DMS79 (cell line): ENCODE results near the gene DNAH1.

ENCODE experiments used
- DNase-seq: peaks from one replicate; lab custom pipeline; 2025; lab: John Stamatoyannopoulos, UW

DNAH1 gene

DNA sequence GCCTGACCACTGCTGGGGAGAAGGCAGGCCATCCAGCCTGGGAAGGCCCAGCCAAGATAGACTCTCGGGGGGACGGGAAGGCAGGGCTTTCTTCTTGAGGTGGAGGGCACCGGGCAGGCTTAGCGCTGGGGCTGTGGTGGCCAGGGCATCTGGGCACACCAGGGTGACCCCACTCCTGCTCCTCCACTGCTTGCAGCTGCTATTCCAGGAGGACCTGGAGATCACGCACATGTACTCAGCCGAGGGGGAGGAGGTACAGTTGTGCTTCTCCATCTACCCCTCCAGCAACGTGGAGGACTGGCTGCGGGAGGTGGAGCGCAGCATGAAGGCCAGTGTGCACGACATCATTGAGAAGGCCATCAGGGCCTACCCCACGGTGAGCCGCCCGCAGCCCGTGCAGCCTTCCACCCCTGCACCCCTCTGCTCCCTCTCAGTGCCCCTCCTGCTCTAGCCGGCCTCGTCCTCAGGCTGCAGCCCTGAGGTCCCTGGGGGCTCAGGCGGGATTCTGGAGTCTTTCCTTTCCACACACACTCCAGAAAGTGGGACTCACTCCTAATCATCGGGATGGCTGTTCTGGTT, 42.3 kb downstream of the DNAH1 start:
- no peak for DNase-seq

DNA sequence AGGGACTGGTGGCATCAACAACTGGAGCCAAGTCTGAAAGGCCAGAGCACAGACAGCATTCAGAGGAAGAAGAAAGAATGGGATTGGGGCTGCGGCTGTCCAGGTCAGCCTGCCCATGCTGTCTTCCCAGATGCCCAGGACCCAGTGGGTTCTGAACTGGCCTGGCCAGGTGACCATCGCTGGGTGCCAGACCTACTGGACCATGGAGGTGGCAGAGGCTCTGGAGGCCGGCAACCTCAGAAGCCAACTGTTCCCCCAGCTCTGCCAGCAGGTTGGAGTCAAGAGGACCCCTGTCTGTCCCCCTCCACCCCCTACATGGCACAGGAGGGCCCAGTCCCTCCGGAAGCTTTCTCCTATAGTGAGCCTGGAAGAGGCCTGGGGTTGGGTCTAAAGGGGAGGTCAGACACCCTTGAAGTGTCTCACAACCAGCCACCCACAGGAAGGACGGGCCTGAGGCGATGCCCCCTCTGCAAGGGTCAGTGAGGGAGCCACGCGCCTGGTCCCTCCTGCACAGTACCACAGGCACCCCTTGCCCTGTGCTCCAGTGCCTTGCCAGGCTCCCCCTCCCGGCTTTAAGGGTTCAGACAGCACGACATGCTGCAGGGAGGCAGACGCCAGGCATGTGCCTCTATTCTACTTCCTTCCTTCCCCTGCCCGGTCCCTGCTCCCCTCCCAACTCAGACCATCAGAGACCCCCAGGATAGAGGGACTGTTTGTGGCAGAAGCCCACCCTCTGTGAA, 43.2 kb downstream of the DNAH1 start:
- no peak for DNase-seq

DNA sequence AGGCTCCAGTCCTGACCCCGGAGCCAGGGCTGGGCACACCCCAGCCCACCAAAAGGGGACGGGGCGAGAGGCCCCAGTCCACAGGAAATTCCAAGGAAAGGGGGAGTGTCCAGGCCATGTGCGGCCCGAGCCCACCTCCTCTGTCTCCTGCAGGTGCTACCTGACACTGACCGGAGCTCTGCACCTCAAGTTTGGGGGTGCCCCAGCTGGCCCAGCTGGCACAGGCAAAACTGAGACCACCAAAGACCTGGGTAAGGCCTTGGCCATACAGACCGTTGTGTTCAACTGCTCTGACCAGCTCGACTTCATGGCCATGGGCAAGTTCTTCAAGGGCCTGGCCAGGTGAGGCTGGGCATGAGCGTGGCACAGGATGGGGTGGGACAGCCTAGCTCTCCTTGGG, 44.9 kb downstream of the DNAH1 start:
- no peak for DNase-seq

DNA sequence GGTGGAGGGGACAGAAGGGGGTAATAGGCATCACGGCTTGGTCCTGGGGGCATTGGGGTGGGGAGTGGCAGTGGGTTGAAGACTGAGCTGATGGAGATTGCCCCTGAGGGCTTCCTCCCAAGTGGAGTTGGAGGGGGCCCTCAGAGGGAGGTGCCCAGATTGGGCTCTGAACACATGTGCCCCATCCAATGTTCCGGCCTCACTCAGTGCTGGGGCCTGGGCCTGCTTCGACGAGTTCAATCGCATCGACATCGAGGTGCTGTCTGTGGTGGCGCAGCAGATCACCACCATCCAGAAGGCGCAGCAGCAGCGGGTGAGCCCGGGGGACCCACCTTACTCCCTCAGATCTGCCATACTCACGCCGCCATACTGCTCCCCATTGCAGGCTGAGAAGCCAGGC, 45.3 kb downstream of the DNAH1 start:
- DNase-seq = no peak

DNA sequence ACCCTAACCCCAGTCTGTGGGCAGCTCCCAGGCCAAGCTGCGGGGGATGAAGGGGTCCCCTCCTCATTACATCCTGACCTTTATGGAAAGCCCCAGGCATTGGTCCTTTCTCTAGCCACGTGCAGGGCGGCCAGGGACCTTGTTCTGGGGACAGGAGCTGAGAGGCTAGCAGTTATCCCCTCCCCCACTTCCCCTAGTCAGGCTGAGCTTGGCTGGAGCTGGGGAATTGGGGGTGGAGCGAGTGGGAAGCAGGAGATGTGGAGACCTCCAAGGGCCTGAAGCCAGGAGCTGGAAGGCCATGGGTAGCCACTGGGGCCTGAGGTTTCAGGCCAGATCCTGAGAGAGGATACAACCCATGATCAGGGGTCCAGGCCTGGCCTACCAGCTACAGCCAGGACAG, 45.8 kb downstream of the DNAH1 start:
- no peak for DNase-seq

DNA sequence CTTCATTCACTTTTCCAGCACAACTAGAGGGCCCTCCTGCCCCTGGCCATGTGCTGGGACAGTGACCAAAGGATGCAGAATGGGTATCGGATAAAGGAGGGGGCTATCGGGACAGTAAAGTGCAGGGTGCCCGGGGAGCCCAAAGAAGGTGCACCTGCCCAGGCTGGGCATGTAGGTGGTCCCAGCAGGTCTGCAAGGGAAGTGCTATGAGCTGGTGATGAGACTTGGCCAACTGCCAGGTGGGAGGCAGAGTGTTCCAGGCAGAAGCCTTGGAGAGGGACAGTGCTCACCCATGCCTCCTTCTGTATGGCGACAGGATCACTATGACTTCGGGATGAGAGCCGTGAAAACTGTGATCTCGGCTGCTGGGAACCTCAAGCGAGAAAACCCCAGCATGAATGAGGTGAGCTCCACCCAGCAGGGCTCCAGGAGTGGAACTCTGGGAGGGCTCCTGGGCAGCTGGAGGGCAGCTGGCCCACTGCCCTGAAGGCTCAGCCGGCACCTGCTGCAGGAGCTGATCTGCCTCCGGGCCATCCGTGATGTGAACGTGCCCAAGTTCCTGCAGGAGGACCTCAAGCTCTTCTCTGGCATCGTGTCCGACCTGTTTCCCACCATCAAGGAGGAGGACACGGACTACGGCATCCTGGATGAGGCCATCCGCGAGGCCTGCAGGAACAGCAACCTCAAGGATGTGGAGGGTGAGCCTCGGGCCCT, 48.4 kb downstream of the DNAH1 start:
- peak; percentile 22 for DNase-seq

DNA sequence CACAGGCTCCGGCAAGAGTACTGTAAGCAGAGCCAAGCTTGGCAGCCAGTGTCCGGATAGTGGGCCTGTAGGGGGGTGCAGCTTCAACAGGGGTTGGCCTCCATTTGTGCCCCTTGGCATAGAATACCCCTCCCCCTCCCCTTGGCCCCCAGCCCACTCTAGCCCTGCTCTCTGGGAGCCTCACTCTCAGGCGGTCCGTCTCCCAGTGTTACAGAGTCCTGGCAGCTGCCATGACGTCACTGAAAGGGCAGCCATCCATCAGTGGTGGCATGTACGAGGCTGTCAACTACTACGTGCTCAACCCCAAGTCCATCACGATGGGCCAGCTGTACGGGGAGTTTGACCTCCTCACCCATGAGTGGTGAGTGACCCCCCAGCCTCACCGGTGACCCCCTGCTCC, 50.4 kb downstream of the DNAH1 start:
- DNase-seq = no peak

DNA sequence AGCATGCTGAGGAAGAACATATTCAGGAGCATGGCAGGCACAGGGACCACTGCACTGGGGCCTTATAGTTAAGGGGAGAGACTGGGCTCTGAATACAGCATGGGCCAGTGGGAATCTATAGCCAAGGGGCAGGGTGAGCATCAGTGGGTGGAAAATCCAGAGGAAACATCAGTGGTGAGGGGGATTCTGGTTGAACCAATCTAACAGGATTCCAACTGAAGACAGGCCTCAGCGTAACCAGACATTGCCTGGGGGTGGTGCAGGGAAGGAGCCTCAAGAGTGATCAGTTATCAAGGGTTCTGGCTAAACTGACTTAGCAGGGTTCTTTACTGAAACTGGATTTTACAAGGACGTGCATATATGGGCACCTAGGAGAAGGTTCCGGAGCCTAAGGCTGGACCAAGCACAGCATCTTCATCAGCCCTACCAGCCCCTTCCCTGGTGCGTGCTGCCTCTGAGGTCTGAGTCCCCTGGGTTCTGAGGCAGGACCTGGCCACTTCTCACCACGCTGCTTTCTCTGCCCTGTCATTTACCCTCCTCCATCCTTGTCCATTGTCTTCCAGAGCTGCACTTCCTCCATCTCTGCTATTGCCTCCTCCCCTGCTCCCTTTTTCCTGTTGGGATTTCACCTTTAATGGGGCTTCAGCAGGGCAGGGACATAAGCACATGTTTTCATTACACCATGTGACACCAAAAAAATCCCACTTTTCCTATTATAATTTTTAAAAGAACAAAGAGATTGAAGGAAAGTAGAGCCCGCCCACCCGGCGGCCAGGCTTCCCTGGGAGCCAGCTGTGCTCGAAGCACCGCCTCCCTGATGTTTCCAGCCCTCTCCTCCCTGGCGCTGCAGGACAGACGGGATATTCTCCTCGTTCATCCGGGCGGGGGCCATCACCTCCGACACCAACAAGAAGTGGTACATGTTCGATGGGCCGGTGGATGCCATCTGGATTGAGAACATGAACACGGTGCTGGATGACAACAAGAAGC, 52.1 kb downstream of the DNAH1 start:
- DNase-seq = no peak

DNA sequence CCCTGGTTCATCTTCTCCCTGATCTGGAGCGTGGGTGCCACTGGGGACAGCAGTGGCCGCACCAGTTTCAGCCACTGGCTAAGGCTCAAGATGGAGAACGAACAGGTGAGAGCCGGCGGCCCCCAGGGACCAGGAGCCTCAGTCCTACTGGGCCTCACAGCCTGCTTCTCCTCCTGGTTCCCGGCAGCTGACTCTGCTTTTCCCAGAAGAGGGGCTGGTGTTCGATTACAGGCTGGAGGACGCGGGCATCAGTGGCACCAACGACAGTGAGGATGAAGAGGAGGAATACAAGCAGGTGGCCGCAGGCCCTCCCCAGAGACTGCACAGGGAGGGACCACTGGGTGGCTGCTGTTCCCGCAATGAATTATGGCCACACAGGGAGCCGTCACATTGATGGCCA, 54.4 kb downstream of the DNAH1 start:
- DNase-seq = no peak

DNA sequence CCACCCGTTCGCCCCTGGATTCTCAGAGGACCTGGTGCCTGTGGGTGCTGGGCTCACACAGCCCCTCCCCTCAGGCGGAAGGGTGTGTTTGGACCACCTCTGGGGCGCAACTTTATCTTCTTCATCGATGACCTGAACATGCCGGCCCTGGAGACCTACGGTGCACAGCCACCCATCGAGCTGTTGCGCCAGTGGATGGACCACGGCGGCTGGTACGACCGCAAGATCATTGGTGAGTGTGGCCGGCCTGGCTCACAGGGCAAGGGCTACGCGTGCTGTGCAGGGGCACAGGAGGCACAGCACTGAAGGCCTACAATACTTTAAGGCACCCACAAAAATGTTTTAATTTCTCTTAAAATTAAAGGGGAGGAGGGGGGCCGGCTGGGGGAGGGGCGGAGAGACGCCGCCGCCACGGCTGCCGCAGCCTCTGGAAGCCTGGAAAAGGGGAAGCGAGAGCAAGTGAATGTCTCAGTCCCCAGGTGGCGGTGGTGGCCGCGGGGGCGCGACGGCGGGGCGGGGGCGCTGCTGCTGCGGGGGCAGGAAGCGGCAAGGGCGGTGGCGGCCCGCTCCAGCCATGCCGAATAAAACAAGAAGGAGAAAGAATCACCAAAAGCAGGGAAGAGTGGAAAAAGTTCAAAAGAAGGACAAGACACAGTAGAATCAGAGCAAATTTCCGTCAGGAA, 56.8 kb downstream of the DNAH1 start:
- no peak for DNase-seq

DNA sequence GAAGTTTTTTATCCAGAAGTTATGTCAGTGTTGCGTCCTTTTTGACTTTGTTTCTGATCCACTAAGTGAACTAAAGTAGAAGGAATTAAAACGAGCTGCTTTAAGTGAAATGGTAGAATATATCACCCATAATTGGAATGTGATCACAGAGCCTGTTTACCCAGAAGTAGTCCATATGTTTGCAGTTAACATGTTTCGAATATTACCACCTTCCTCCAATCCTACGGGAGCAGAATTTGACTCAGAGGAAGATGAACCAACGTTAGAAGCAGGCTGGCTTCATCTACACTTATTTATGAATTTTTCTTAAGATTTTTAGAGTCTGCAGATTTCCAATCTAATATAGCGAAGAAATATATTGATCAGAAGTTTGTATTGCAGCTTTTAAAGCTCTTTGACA, 57.6 kb downstream of the DNAH1 start:
- DNase-seq = no peak

DNA sequence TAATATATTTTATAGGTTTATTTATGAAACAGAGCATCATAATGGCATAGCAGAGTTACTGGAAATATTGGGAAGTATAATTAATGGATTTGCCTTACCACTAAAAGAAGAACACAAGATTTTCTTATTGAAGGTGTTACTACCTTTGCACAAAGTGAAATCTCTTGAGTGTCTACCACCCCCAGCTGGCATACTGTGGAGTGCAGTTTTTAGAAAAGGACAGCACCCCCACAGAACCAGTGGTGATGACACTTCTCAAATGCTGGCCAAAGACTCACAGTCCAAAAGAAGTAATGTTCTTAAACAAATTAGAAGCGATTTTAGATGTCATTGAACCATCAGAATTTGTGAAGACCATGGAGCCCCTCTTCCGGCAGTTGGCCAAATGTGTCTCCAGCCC, 58.1 kb downstream of the DNAH1 start:
- no peak for DNase-seq

DNA sequence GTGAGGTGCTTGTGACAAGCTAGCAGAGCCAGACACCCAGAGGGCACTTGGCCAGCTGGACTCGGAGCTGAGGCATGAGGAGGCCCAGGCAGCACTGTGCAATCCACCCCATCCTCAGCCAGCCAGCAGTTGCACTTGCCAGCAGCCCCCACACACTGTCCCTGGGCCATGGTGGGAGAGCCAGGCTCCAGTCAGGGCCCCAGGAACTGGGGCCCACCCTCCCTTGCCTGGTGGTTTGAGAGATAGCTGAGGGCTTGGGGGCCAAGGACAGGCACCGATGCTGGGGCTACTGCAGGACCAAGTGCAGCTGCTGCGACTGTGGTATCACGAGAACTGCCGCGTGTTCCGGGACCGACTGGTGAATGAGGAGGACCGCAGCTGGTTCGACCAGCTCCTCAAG, 63.5 kb downstream of the DNAH1 start:
- no peak for DNase-seq

DNA sequence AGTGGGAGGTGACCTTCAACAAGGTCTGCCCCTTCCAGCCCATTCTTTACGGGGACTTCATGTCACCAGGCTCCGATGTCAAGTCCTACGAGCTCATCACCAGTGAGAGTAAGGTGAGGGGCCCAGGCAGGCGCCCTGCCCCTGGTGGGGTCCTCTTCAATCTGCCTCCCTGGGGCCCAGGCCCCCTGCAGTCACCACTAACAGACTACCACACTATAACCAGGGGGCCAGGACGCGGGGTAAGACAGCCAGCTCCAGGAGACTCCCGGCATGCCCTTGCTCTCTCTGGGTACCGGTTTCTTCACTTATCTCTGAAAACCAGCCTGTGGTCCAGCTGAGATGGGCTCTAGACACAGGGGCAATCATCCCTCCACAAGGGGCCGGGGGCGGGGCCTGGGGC, 63.9 kb downstream of the DNAH1 start:
- no peak for DNase-seq

DNA sequence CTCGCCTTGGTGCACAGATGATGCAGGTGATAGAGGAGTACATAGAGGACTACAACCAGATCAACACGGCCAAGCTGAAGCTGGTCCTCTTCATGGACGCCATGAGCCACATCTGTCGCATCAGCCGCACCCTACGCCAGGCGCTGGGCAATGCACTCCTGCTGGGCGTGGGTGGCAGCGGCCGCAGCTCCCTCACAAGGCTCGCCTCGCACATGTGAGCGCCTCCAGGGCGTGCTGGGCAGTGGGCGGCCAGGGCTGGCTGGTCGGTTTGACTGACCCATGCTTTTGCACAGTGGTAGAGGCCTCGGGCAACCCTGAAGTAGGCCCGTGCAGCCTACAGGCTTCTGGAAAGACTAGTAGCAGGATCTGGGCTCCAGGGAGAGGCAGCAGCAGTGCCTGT, 65.5 kb downstream of the DNAH1 start:
- no peak for DNase-seq

DNA sequence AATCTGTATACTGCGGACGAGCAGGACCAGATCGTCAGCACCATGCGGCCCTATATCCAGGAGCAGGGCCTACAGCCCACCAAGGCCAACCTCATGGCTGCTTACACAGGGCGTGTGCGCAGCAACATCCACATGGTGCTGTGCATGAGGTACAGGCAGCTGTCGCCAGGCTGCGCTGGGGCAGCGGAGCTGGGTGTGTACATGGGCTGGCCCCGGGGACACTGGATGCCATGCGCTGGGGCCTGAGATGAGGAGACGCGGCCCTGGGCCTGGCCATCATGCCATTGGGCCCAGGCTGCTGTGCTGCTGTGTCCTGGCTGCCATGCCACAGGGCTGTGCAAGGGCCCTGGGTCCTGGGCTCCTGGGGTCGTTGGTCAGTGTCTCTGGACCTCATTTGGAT, 67.3 kb downstream of the DNAH1 start:
- no peak for DNase-seq

DNA sequence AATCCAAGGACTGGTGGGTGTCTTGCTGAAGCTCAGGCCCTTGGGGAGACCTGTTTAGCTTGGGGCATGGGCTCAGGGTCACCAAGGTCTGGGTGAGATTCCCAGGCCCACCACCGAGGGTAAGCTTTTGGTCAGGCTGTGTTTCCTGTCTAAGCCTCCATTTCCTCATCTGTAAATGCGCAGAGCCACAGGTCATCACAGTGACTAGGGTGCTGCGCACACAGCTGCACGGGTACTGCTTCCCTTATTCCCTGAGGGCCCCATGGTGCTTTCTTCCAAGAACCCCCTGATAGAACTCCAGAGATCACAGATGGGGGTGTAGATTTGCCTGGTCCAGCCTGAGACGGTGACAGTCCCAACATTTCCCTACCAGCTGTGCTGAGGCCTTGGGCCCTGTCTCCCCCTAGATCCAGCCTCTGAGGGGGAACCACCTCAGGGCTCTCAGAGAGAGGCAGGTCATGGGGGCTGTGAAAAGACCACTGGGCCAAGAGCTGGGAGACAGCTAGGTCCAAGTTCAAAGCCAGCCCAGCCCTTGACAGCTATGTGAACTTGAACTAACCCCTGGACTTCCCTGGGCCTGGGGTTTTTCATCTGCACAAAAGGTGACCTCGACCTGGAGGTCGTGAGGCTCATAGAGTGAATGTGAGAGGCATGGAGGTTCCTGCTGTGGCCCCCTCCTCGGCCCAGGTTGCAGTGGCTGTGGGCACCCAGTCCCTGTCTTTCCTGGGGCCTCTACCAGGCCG, 68.1 kb downstream of the DNAH1 start:
- no peak for DNase-seq

DNA sequence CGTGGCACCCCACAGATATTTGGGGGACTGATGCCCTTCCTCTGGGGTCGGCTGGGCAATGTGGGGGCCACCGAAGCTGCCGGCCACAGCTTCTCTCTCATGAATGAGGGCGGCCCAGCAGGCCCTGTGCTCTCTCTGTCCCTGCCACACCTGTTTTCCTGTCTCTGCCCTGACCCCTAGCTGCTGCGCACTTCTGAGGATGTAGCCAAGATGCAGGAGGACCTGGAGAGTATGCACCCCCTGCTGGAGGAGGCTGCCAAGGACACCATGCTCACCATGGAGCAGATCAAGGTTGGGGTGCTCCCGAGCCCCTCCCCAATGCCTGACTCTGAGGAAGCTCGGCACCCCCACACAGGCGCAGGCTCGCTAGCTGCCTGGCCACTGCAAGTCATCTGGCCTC, 69.0 kb downstream of the DNAH1 start:
- DNase-seq = no peak

DNA sequence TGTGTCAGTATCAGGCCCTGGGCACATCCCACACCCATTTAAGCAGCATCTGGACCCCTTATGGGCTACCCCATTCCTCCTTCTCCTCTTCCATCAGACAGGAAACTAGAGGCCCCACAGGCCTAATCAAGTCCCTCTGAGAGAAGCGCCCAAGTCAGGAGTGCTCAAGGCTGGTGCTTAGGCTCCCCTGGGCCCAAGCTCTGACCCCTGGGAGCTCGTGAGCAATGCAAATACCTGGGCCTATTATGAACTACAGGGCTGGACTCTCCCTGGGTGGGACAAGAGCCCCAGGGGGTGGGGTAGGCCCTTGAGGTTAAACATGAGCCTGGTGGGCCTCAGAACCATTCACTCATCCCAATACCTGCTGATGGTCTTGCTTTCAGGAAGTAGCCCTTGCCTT, 71.4 kb downstream of the DNAH1 start:
- no peak for DNase-seq

DNA sequence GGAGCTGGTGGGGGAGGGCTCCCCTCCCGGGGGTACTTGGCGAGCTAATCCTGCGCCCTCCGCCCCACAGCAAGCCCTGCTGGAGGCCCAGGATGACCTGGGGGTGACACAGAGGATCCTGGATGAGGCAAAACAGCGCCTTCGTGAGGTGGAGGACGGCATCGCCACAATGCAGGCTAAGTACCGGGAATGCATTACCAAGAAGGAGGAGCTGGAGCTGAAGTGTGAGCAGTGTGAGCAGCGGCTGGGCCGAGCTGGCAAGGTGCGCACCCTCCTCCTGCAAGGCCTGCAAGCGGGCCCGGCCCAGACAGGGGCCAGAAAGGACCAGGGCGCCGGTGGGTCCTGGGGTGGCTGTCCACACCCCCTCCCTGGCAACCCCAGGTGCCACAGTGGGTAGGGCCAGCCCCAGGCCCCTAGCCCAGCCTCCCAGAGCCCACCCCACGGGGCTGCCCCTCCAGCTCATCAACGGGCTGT, 72.3 kb downstream of the DNAH1 start:
- no peak for DNase-seq

DNA sequence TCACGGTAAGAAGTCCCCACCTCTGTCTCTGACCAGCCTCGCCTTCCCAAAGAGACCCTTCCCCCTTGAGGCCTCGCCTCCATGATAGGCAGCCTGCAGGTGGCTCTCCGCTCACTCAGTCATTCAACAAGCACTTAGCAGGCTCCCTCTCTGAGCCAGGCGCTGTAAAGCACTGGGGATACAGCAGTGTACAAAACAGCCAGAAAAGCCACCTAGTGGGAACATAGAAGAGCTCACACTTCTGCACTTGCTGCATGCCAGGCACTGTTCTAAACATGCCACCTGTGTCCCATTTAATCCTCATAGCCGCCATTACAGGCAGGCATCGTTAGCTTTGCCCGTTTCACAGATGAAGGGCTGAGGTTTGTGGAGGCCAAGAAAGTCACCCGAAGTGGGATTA, 72.8 kb downstream of the DNAH1 start:
- no peak for DNase-seq
